ENCODE results near the gene RAB37.

- TF ChIP-seq, protein P1, sequence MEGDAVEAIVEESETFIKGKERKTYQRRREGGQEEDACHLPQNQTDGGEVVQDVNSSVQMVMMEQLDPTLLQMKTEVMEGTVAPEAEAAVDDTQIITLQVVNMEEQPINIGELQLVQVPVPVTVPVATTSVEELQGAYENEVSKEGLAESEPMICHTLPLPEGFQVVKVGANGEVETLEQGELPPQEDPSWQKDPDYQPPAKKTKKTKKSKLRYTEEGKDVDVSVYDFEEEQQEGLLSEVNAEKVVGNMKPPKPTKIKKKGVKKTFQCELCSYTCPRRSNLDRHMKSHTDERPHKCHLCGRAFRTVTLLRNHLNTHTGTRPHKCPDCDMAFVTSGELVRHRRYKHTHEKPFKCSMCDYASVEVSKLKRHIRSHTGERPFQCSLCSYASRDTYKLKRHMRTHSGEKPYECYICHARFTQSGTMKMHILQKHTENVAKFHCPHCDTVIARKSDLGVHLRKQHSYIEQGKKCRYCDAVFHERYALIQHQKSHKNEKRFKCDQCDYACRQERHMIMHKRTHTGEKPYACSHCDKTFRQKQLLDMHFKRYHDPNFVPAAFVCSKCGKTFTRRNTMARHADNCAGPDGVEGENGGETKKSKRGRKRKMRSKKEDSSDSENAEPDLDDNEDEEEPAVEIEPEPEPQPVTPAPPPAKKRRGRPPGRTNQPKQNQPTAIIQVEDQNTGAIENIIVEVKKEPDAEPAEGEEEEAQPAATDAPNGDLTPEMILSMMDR (IDR thresholded peaks at IDR 0.05) = no peak
- no peak for TF ChIP-seq POLR2AphosphoS5 (IDR thresholded peaks at IDR 0.05)
Observed at GRCh38 chr17:74697515-74697914, 39.5 kb upstream of the RAB37 start.
